Measurements from ENCODE around the gene ARID5B. TPM values are rescaled to one million over a fixed set of nuclear protein-coding genes. Genes with fewer than 3 reads are reported as not detected.

ARID5B gene
- total RNA-seq, 3 donors from 2014 or later: 21.9 to 34.1 (median 22.4) TPM

DNA sequence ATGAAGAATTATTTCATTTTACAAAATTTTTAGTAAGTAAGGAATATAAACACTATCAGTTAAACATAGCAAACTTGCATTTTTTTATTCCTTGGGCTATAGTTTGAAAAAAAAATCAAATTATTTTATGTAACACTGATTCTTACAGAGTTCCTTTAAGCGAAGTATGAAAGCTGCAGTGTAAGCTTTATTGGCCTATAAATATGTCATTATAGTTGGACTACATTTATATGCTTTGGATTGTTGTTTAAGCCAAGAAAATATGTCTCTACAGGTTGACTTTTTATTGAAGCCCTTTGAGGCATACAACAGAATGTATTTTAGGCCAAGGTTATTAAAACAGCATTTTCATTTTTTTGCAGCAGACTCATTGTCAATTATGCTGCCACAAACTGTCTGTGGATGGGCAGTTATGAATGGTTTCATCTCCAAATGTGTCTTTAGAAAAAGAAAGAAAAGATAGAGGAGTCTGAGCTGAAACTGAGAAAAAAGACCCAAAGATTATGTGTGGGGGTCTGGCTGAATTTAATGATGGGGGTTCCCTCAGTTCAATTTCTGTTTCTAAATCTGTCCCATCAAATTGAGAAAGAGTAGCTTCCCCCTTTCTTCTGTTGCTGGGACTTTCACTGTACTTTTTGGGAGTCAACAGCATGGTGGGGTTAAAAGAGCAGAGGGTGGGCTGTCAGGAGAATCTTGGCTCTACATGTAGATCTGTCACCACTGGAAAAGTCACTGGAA lies 43.1 kb downstream of the ARID5B start:
- intact Hi-C loops (cut with DNase I, micrococcal nuclease): no loop called here
- DNase-seq (no peak), ATAC-seq (peak; percentile 78)
- peaks cover 25% of the 10 kb centered on the region for H3K4me1 ChIP-seq (ENCODE audit: low read depth)
- no peaks in the 10 kb centered on the region for H3K9me3 ChIP-seq
- no peaks in the 10 kb centered on the region for H3K36me3 ChIP-seq (ENCODE audit: low read depth)
- TF ChIP-seq, protein P1, sequence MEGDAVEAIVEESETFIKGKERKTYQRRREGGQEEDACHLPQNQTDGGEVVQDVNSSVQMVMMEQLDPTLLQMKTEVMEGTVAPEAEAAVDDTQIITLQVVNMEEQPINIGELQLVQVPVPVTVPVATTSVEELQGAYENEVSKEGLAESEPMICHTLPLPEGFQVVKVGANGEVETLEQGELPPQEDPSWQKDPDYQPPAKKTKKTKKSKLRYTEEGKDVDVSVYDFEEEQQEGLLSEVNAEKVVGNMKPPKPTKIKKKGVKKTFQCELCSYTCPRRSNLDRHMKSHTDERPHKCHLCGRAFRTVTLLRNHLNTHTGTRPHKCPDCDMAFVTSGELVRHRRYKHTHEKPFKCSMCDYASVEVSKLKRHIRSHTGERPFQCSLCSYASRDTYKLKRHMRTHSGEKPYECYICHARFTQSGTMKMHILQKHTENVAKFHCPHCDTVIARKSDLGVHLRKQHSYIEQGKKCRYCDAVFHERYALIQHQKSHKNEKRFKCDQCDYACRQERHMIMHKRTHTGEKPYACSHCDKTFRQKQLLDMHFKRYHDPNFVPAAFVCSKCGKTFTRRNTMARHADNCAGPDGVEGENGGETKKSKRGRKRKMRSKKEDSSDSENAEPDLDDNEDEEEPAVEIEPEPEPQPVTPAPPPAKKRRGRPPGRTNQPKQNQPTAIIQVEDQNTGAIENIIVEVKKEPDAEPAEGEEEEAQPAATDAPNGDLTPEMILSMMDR (IDR thresholded peaks at IDR 0.05): no peak
- H3K4me3 ChIP-seq: no peak overlapping the region

GRCh38 chr10:61949687-61950086 lies 48.2 kb downstream of the ARID5B start:
- H3K4me1 ChIP-seq (ENCODE audit: low read depth): peaks cover 2% of the 10 kb centered on the region
- ATAC-seq (no peak), DNase-seq (no peak)
- no peaks in the 10 kb centered on the region for H3K36me3 ChIP-seq (ENCODE audit: low read depth)
- intact Hi-C loops (cut with DNase I, micrococcal nuclease): no loop called here
- TF ChIP-seq, protein P1 (IDR thresholded peaks at IDR 0.05): no peak
- H3K9me3 ChIP-seq: no peaks in the 10 kb centered on the region
- H3K4me3 ChIP-seq: no peak overlapping the region

- intact Hi-C loops (cut with DNase I, micrococcal nuclease): no loop called here
- no peak for DNase-seq
- TF ChIP-seq, protein P1 (IDR thresholded peaks at IDR 0.05): no peak
- Histone ChIP-seq H3K36me3 (ENCODE audit: low read depth) (no peaks in the 10 kb centered on the region), H3K9me3 (no peaks in the 10 kb centered on the region), H3K4me3 (no peak overlapping the region), H3K4me1 (ENCODE audit: low read depth) (no peaks in the 10 kb centered on the region)
- ATAC-seq: no peak
Observed at GRCh38 chr10:61950449-61951143, 49.1 kb downstream of the ARID5B start.

GRCh38 chr10:61951144-61951483 lies 49.6 kb downstream of the ARID5B start:
- no peak for ATAC-seq
- Histone ChIP-seq H3K36me3 (ENCODE audit: low read depth) (no peaks in the 10 kb centered on the region), H3K4me3 (no peak overlapping the region), H3K4me1 (ENCODE audit: low read depth) (no peaks in the 10 kb centered on the region), H3K9me3 (no peaks in the 10 kb centered on the region)
- intact Hi-C loops (cut with DNase I, micrococcal nuclease): no loop called here
- TF ChIP-seq, protein P1 (IDR thresholded peaks at IDR 0.05): no peak
- no peak for DNase-seq

DNA sequence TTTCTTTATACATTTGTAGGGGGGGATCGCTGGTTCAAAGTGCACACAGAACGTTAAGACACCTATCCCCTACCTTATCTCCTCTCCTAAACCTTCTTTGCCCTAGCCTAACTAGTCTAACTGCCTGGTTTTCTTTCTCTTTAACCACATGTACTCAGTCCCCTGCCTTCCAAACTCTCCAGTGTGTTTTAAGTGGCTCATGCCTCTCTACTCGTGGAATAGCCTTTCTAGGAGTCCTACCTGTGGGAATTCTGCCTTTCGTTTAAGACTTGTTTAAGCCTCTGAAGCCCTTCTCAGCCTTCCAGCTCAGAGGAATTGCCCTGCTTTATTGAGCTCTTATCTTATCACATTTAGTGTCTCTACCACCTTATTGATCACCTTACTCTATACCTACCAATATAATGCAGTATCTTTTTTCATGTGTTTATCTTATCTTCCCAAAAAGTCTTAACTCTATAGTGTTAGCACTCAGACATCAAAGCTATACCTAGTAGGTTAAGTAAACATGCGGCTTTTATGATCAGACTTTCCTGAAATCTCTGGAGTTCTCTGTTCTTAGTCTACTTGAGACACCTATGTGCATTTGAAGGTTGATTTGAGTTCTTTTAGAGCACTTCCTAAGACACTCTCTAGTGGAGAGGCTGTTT lies 50.7 kb downstream of the ARID5B start:
- DNase-seq: no peak
- no peaks in the 10 kb centered on the region for H3K9me3 ChIP-seq
- intact Hi-C loops (cut with DNase I, micrococcal nuclease): no loop called here
- no peak overlapping the region for H3K4me3 ChIP-seq
- no peaks in the 10 kb centered on the region for H3K36me3 ChIP-seq (ENCODE audit: low read depth)
- ATAC-seq: peak; percentile 79
- TF ChIP-seq, protein P1 (IDR thresholded peaks at IDR 0.05): no peak
- no peaks in the 10 kb centered on the region for H3K4me1 ChIP-seq (ENCODE audit: low read depth)

Measured in mucosa of descending colon (tissue), 3 donors.